IMR-90 (cell line): ENCODE data around the gene LDAF1.

Source experiments
- MXI1 ChIP-seq: IDR thresholded peaks from 2 replicates; pipeline ENCODE4 v1.6.1; 2012; ENCODE audit warnings: low read depth, mild to moderate bottlenecking, low read length, moderate library complexity, borderline replicate concordance
- POLR2A ChIP-seq: IDR thresholded peaks from 2 replicates; pipeline ENCODE4 v1.6.1; 2012; ENCODE audit warnings: mild to moderate bottlenecking, low read depth, low read length
- USF2 ChIP-seq: fragments of 150-350 bp; IDR thresholded peaks from 2 replicates; pipeline ENCODE4 v1.6.1; 2017; ENCODE audit warnings: mild to moderate bottlenecking, antibody characterized with exemption, low read length, low read depth
- TF ChIP-seq, protein P1 (sequence below): conservative IDR thresholded peaks from 2 replicates; pipeline ENCODE4 v1.5.1; 2012; ENCODE audit warnings: mild to moderate bottlenecking, low read depth, low read length, improper control_type of control experiment

DNA sequence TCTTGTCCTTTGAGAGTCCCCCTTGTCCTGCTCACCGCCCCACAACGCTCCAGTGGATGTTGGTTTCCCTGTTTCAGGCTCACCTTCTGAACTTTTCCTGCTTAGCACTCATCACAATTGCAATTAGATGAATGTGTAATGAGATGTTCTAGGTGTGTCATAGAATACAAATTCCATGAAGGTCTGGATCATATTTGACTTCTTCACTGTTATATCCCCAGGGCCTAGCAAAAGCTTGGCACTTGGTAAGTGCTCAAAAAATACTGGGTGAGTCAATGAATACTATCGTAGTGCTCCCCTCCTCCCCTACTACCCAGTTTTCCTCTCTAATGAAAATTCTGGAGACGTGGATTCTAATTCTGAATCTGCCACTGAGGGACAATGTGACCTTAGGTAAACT, 40.9 kb upstream of the LDAF1 start:
- TF ChIP-seq USF2, result no peak
- TF ChIP-seq, protein P1, sequence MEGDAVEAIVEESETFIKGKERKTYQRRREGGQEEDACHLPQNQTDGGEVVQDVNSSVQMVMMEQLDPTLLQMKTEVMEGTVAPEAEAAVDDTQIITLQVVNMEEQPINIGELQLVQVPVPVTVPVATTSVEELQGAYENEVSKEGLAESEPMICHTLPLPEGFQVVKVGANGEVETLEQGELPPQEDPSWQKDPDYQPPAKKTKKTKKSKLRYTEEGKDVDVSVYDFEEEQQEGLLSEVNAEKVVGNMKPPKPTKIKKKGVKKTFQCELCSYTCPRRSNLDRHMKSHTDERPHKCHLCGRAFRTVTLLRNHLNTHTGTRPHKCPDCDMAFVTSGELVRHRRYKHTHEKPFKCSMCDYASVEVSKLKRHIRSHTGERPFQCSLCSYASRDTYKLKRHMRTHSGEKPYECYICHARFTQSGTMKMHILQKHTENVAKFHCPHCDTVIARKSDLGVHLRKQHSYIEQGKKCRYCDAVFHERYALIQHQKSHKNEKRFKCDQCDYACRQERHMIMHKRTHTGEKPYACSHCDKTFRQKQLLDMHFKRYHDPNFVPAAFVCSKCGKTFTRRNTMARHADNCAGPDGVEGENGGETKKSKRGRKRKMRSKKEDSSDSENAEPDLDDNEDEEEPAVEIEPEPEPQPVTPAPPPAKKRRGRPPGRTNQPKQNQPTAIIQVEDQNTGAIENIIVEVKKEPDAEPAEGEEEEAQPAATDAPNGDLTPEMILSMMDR, result no peak
- no peak for TF ChIP-seq POLR2A
- TF ChIP-seq MXI1, result no peak
